SK-N-SH treated with all-trans-retinoic acid at 6 μM for 48 hours (cell line): Measurements from ENCODE around the gene NFIB.

Experiments used
- ATAC-seq: fragments of 200-7000 bp; cut with Tn5 transposase; 3 replicates; pipeline ENCODE4 v1.9.1; 2020; ENCODE audit warnings: mild to moderate bottlenecking, moderate library complexity
- ARNTL ChIP-seq: fragments of 450-650 bp; formaldehyde crosslinking; IDR thresholded peaks from 2 replicates; pipeline ENCODE4 v1.5.0; 2020; ENCODE audit warnings: low read depth, mild to moderate bottlenecking, moderate library complexity, borderline replicate concordance
- BACH2 ChIP-seq: fragments of 250-450 bp; sonication (Bioruptor Pico); IDR thresholded peaks from 2 replicates; pipeline ENCODE4 v1.9.0; 2021; ENCODE audit warnings: mild to moderate bottlenecking, borderline replicate concordance
- CREB5 ChIP-seq: fragments of 250-450 bp; sonication (Bioruptor Pico); IDR thresholded peaks from 2 replicates; pipeline ENCODE4 v1.5.1; 2020; ENCODE audit warnings: low read depth, mild to moderate bottlenecking, moderate library complexity
- CSDC2 ChIP-seq: fragments of 250-450 bp; sonication (Bioruptor Pico); IDR thresholded peaks from 2 replicates; pipeline ENCODE4 v1.5.0; 2020; ENCODE audit warnings: mild to moderate bottlenecking, moderate library complexity
- GLIS3 ChIP-seq: fragments of 250-450 bp; sonication (Bioruptor Pico); IDR thresholded peaks from 2 replicates; pipeline ENCODE4 v1.5.0; 2020; ENCODE audit warnings: mild to moderate bottlenecking, moderate library complexity
- ISL1 ChIP-seq: fragments of 250-450 bp; sonication (Bioruptor Pico); IDR thresholded peaks from 2 replicates; pipeline ENCODE4 v2.1.2; 2022; ENCODE audit warnings: mild to moderate bottlenecking, moderate library complexity
- PATZ1 ChIP-seq: fragments of 250-450 bp; sonication (Bioruptor Pico); IDR thresholded peaks from 2 replicates; pipeline ENCODE4 v1.8.0; 2020; ENCODE audit warnings: mild to moderate bottlenecking, moderate library complexity, borderline replicate concordance
- RARB ChIP-seq: fragments of 250-450 bp; sonication (Bioruptor Pico); IDR thresholded peaks from 2 replicates; pipeline ENCODE4 v1.8.0; 2021; ENCODE audit warnings: mild to moderate bottlenecking, moderate library complexity
- SNAI2 ChIP-seq: fragments of 250-450 bp; sonication (Bioruptor Pico); IDR thresholded peaks from 2 replicates; pipeline ENCODE4 v1.5.0; 2020; ENCODE audit warnings: mild to moderate bottlenecking, moderate library complexity
- TCF4 ChIP-seq: fragments of 250-450 bp; sonication (Bioruptor Pico); IDR thresholded peaks from 2 replicates; pipeline ENCODE4 v1.8.0; 2021; ENCODE audit warnings: mild to moderate bottlenecking, moderate library complexity, borderline replicate concordance
- TOX ChIP-seq: fragments of 250-450 bp; sonication (Bioruptor Pico); IDR thresholded peaks from 2 replicates; pipeline ENCODE4 v1.8.0; 2021; ENCODE audit warnings: mild to moderate bottlenecking, moderate library complexity, borderline replicate concordance
- ZC3H10 ChIP-seq: fragments of 250-450 bp; sonication (Bioruptor Pico); IDR thresholded peaks from 2 replicates; pipeline ENCODE4 v1.5.1; 2021; ENCODE audit warnings: mild to moderate bottlenecking, moderate library complexity
- ZFP3 ChIP-seq: fragments of 250-450 bp; sonication (Bioruptor Pico); IDR thresholded peaks from 2 replicates; pipeline ENCODE4 v1.5.0; 2020; ENCODE audit warnings: mild to moderate bottlenecking, moderate library complexity
- ZNF565 ChIP-seq: fragments of 450-650 bp; formaldehyde crosslinking; conservative IDR thresholded peaks from 2 replicates; pipeline ENCODE4 v1.5.0; 2020; ENCODE audit warnings: low read depth, mild to moderate bottlenecking, moderate library complexity
- ZNF70 ChIP-seq: fragments of 450-650 bp; formaldehyde crosslinking; IDR thresholded peaks from 2 replicates; pipeline ENCODE4 v1.5.0; 2020; ENCODE audit warnings: mild to moderate bottlenecking, moderate library complexity
- ZNF8 ChIP-seq: fragments of 450-650 bp; formaldehyde crosslinking; IDR thresholded peaks from 2 replicates; pipeline ENCODE4 v1.5.0; 2020; ENCODE audit warnings: mild to moderate bottlenecking, moderate library complexity
- TF ChIP-seq, protein P1 (sequence below): fragments of 250-450 bp; sonication (Bioruptor Pico); IDR thresholded peaks from 2 replicates; pipeline ENCODE4 v1.8.0; 2021; ENCODE audit warnings: low read depth, mild to moderate bottlenecking, moderate library complexity, borderline replicate concordance

The NFIB gene

GRCh38 chr9:14086495-14086894 lies 227.4 kb downstream of the NFIB start:
- TF ChIP-seq CSDC2 (CRISPR knock-in tag) (no peak), ZFP3 (CRISPR knock-in tag) (no peak), ZNF565 (CRISPR knock-in tag) (no peak), ZNF70 (CRISPR knock-in tag) (no peak), ZNF8 (CRISPR knock-in tag) (no peak), ZC3H10 (CRISPR knock-in tag) (no peak), BACH2 (CRISPR knock-in tag) (no peak), CREB5 (CRISPR knock-in tag) (no peak), ISL1 (CRISPR knock-in tag) (no peak), TCF4 (CRISPR knock-in tag) (no peak), ARNTL (no peak)
- TF ChIP-seq, protein P1, sequence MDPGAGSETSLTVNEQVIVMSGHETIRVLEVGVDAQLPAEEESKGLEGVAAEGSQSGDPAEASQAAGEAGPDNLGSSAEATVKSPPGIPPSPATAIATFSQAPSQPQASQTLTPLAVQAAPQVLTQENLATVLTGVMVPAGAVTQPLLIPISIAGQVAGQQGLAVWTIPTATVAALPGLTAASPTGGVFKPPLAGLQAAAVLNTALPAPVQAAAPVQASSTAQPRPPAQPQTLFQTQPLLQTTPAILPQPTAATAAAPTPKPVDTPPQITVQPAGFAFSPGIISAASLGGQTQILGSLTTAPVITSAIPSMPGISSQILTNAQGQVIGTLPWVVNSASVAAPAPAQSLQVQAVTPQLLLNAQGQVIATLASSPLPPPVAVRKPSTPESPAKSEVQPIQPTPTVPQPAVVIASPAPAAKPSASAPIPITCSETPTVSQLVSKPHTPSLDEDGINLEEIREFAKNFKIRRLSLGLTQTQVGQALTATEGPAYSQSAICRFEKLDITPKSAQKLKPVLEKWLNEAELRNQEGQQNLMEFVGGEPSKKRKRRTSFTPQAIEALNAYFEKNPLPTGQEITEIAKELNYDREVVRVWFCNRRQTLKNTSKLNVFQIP (CRISPR knock-in tag) = no peak
- no peak for ATAC-seq

GRCh38 chr9:14085810-14086209 lies 228.1 kb downstream of the NFIB start:
- no peak for TF ChIP-seq TCF4 (CRISPR knock-in tag)
- TF ChIP-seq CREB5 (CRISPR knock-in tag) = no peak
- no peak for TF ChIP-seq PATZ1 (CRISPR knock-in tag)
- no peak for TF ChIP-seq ZC3H10 (CRISPR knock-in tag)
- TF ChIP-seq ZNF8 (CRISPR knock-in tag) = no peak
- no peak for TF ChIP-seq ZFP3 (CRISPR knock-in tag)
- no peak for TF ChIP-seq RARB
- TF ChIP-seq, all 23 proteins: peak for 0
- no peak for ATAC-seq

GRCh38 chr9:14084867-14085266 lies 229.1 kb downstream of the NFIB start:
- ATAC-seq = no peak
- TF ChIP-seq PATZ1 (CRISPR knock-in tag) (no peak), BACH2 (CRISPR knock-in tag) (no peak)

- TF ChIP-seq ARNTL = no peak
- TF ChIP-seq RARB = no peak
- TF ChIP-seq TOX = no peak
- no peak for TF ChIP-seq SNAI2 (CRISPR knock-in tag)
- TF ChIP-seq CREB5 (CRISPR knock-in tag) = no peak
- TF ChIP-seq PATZ1 (CRISPR knock-in tag) = no peak
- no peak for TF ChIP-seq ZNF565 (CRISPR knock-in tag)
- no peak for TF ChIP-seq ISL1 (CRISPR knock-in tag)
- no peak for TF ChIP-seq GLIS3 (CRISPR knock-in tag)
- ATAC-seq = no peak
Measured at GRCh38 chr9:14083366-14083765, 230.6 kb downstream of the NFIB start.
